Measurements from ENCODE around the gene CACTIN.
"Not testable (repeated sequence)": the region's sequence is repeated elsewhere in the genome, so short reads cannot be mapped to it uniquely, and the experiment has no call there.

CACTIN gene

DNA sequence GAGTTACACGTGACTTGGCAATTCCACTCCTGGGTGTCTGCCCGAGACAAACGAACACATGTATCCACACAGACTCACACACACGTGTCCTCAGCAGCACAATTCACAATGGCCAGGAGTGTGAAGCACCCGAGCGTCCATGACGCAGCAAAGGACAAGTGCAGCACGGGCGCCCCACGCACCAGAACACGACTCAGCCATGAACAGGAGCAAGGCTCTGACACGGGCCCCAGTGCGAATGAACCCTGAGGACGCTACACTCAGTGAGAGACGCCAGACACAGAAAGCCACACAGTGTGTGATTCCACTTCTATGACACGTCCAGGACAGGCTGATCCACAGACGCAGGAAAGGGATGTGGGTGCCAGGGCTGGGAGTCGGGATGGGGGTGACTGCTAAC lies 37.2 kb upstream of the CACTIN start:
- DNase-seq (ENCODE audit: low read depth) = no peak

DNA sequence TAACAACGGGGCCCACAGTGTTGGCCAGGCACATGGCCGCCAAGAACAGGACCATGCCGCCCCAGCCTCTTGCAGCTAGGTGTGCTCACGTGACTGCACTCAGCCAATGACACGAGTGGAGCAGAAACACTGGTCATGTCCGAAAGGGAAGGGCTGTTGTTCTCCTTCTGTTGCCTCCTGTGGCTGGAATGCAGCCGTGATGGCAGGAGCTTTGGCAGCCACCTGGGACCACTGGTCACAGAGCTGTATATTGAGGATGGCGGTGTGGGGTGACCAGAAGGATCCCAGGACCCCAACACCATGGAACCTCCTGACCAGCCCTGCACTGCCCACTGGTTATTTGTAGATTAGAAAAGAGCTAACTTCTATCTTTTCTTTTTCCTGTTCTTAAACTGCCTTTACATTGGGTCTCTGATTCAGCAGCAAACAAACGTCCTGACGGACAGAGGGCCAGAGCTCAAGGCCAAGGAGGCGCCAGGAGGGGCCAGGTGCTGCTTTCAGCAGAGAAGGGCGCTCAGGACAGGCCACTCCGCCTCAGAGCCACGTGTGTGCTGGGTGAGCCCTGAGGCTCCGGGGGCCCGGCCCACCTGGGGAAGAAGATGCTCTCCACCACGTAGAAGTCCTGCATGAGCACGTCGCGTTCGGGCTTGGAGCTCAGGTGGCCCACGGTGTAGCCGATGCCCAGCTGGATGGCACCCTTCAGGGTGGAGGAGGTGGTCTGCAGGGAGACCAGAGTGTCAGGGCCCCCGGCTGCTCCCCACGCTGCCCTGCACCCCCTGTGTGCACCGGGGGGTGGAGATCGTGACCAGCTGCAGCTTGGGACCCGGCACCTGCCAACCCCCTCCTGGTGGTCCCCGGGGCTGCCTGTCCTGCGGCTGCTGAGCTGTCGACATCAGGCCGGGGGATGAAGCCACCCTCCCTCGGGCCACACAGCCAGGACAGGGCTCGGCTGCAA lies 35.0 kb upstream of the CACTIN start:
- no peak for DNase-seq (ENCODE audit: low read depth)

DNA sequence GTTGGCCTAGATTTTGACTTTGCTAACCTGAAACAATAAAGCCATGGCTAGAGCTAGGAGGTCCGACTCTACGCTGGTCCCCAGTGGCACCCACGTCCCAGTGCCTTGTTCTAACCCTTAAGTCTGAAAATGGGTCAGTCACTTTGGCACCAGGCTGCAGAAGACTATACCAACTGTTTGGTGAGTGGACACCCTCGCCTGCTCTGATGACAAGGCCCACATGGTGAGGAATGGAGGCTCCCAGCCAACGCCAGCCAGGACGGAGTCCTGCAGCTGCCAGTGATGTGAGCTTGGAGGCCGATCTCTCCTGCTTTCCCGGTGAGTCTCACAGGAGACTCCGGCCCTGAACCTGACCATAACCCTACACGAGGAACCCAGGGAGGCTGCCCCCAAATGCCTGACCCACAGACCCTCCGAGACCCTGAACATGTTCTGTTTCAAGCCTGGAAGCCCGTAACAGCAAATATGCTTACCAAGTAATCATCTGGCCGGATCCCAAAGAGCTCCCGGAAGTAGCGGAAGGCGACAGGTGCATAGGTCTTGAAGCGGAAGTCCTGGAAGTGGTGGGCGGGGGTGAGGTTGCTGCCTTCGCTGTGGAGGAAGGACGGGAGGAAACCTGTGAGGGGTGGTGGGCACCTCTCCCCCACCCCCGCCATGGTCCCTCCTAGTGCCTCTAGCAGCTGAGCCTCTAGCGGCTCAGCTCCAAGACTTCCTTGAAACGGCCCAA lies 34.1 kb upstream of the CACTIN start:
- DNase-seq (ENCODE audit: low read depth) = no peak

- DNase-seq (ENCODE audit: low read depth) = no peak
Measured at GRCh38 chr19:3659746-3660112, 33.1 kb upstream of the CACTIN start.

GRCh38 chr19:3658870-3659745 lies 32.5 kb upstream of the CACTIN start:
- no peak for DNase-seq (ENCODE audit: low read depth)

DNA sequence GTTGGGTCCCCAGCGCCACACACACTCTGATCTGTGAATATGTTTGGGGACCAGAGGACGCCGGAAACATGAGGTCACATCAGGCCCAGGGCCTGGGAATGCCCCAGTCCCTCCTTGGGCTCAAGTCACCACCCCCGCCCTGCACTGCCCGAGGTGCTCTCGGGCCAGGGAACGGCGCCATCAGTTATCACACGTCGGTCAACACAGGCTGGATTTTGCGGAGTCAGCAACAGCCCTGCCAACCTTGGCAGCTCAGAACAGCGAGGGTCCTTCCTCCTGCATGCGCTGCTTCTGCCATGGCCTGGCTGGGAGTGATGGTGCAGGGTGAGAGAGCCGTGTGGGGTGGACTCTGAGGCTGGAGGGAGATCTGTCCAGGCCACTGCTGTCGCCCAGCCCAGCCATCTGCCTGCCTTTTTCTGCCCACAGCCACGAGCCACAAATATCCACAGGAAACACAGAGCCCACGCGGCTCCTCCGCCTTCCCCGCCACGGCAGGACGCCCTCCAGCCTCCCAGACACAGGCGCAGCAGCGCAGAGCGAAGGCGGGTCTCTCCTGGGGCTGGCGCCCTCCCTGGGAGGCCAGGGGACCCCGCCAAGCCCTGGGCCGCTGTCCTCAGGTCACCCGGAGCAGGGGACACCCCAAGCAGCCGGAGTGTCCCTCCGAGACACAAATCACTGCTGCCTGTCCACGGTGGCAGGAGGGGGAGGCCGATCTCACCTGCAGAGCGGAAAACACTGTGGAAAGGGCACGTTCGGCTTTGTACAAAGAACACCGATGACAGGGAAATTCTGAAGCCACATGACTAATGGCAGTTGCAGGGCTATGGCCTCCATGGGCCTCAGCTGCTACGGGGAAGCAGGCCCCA lies 31.6 kb upstream of the CACTIN start:
- no peak for DNase-seq (ENCODE audit: low read depth)

DNA sequence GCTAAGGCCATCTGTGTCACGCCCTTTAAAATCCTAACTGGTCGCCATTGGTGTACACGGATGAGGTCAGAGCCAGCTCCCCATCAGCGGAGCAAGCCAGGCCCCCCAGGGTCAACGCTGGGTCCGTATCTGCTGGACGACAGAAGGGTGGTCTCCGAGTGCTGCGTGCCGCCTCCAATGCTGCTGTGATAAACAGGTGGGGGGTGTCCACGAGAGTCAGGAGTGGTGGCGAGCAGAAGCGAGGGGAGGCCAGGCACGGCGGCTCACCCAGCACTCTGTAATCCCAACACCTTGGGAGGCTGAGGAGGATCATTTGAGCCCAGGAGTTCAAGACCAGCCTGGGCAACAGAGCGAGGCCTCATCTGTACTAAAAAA lies 30.8 kb upstream of the CACTIN start:
- no peak for DNase-seq (ENCODE audit: low read depth)

DNA sequence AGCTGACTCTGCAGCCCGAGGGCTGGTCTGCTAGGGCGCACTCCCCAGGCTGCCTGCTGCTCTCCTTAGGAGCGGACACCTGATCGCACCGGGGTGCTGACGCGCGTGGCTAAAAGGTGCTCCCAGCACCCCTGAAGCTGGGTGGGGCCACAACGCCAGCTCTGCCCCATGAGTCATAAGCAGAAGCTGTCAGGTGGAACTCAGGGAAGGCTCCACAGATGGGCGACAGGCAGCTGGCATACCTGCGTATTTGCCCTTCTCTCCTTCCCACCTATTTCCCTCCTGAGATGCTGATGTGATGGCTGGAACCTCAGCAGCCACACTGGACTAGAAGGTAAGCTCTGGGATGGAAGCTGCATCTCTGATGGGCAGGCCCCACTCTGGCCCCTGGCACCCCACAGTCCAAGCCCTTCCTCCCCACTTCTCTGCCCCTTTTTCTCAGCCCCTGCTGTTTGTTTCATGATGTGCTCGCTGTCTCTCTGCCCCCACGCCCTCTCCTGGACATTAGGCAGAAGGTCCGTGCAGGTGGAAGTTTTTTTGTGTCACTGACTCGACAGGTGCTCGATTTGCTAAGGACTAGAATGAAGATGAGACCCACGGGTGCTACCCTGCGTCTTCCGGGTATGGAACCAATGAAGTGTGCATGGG lies 30.3 kb upstream of the CACTIN start:
- no peak for DNase-seq (ENCODE audit: low read depth)

- peak; percentile 60 for DNase-seq (ENCODE audit: low read depth)
Measured at GRCh38 chr19:3656073-3656746, 29.6 kb upstream of the CACTIN start.

DNA sequence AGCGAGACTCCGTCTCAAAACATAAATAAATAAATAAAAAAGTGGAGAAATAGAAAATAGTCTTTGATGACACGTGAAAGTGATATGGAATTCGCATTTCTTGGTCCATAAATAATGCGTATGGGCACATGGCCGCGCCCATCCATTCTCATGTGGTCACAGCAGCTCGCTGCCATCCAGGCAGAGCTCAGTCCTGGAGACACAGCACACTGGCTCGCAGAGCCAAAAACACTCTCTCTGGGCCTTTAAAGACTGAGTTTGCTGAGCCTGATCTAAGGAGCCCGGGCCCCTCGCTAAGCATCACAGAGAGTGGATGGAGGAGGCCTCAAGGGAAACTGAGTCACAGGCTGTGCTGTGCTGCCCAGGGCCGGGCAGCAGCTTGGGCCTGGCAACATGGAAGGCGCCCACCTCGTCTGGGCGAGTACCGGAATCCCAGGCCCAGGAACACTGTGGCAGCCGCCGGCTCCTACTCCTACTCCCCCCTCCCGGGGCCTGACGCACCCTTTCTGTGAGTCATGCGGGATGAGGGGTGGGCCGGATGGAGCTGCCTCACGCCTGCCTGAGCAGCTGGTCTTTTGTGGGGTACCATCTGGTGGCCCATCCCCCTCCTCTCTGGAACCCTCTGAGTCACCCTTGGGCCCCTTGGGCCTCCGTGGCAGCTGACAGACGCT lies 28.9 kb upstream of the CACTIN start:
- DNase-seq (ENCODE audit: low read depth) = peak; percentile 95

- no peak for DNase-seq (ENCODE audit: low read depth)
Measured at GRCh38 chr19:3653865-3654513, 27.4 kb upstream of the CACTIN start.

GRCh38 chr19:3653081-3653795 lies 26.6 kb upstream of the CACTIN start:
- no peak for DNase-seq (ENCODE audit: low read depth)

GRCh38 chr19:3652422-3652821 lies 25.8 kb upstream of the CACTIN start:
- DNase-seq (ENCODE audit: low read depth) = no peak

GRCh38 chr19:3651684-3652083 lies 25.1 kb upstream of the CACTIN start:
- DNase-seq (ENCODE audit: low read depth) = no peak

GRCh38 chr19:3649888-3650287 lies 23.3 kb upstream of the CACTIN start:
- no peak for DNase-seq (ENCODE audit: low read depth)

- DNase-seq (ENCODE audit: low read depth) = no peak
Measured at GRCh38 chr19:3648037-3648905, 21.7 kb upstream of the CACTIN start.

DNA sequence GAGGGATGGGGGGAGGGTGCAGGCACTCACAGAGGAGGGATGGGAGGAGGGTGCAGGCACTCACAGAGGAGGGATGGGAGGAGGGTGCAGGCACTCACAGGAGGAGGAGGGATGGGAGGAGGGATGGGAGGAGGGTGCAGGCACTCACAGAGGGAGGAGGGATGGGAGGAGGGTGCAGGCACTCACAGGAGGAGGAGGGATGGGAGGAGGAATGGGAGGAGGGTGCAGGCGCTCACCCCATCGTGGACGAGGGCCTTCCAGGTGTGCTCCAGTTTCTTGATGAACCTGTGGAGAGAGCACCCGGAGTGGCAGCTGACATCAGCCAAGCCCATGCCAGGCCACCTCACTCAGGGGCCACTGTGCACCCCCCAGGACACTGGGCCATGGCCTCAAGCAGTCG lies 20.5 kb upstream of the CACTIN start:
- not testable (repeated sequence) for DNase-seq (ENCODE audit: low read depth)
